Liver (tissue), 9 donors: ENCODE measurements around the gene PLVAP. TPM values are rescaled to one million over a fixed set of nuclear protein-coding genes. Genes with fewer than 3 reads are reported as not detected.

ENCODE experiments used
- DNase-seq: peaks from one replicate; pipeline ENCODE4 v3.0.0-alpha.2; 2017; ENCODE audit warnings: low spot score
- H3K27ac ChIP-seq, 2 donors: one replicate each; pipeline ENCODE4 v1.7.0; 2013; ENCODE audit warnings: inconsistent platforms in 2 of 2, low read length in 2 of 2, control low read depth in 1 of 2, low read depth in 1 of 2, mild to moderate bottlenecking in 1 of 2
- H3K27me3 ChIP-seq, 4 donors: one replicate each; pipeline versions ENCODE4 v1.6.1 to v1.7.0; 2013; ENCODE audit warnings: low read length in 3 of 4, inconsistent platforms in 1 of 4, mild to moderate bottlenecking in 1 of 4, moderate library complexity in 1 of 4; ENCODE audit not compliant: control insufficient read depth in 4 of 4, insufficient read depth in 4 of 4
- H3K36me3 ChIP-seq, 4 donors: one replicate each; pipeline versions ENCODE4 v1.6.1 to v1.7.0; 2013; ENCODE audit warnings: low read length in 3 of 4, mild to moderate bottlenecking in 3 of 4, low read depth in 1 of 4, moderate library complexity in 1 of 4; ENCODE audit not compliant: control insufficient read depth in 4 of 4, insufficient read depth in 3 of 4
- H3K4me1 ChIP-seq, 4 donors: one replicate each; pipeline versions ENCODE4 v1.6.1 to v1.7.0; 2013; ENCODE audit warnings: low read length in 3 of 4, mild to moderate bottlenecking in 3 of 4, moderate library complexity in 1 of 4; ENCODE audit not compliant: control insufficient read depth in 4 of 4, insufficient read depth in 4 of 4
- H3K4me3 ChIP-seq, 3 donors: one replicate each; pipeline versions ENCODE4 v1.6.1 to v1.7.0; 2013; ENCODE audit warnings: low read length in 3 of 3, control low read depth in 1 of 3, low read depth in 1 of 3, mild to moderate bottlenecking in 1 of 3
- H3K9ac ChIP-seq, 2 donors: one replicate each; pipeline ENCODE4 v1.7.0; 2013; ENCODE audit warnings: low read length in 2 of 2, mild to moderate bottlenecking in 2 of 2, moderate library complexity in 2 of 2, control low read depth in 1 of 2, low read depth in 1 of 2
- H3K9me3 ChIP-seq, 4 donors: one replicate each; pipeline versions ENCODE4 v1.6.1 to v1.7.0; 2013; ENCODE audit warnings: low read length in 3 of 4; ENCODE audit not compliant: control insufficient read depth in 4 of 4
- EGR1 ChIP-seq, 2 donors: IDR thresholded peaks; 2 replicates each; pipeline ENCODE4 v1.6.1; 2016 to 2018; ENCODE audit warnings: antibody characterized with exemption in 2 of 2, low read depth in 2 of 2
- FOXA1 ChIP-seq: IDR thresholded peaks from 2 replicates; pipeline ENCODE4 v1.6.1; 2016; ENCODE audit warnings: antibody characterized with exemption
- FOXA2 ChIP-seq: IDR thresholded peaks from 2 replicates; pipeline ENCODE4 v1.6.1; 2016; ENCODE audit warnings: antibody characterized with exemption
- GABPA ChIP-seq, 2 donors: IDR thresholded peaks in 1 of 2; conservative IDR thresholded peaks in 1 of 2; 2 replicates each; pipeline ENCODE4 v1.6.1; 2016; ENCODE audit warnings: antibody characterized with exemption in 2 of 2, mild to moderate bottlenecking in 1 of 2, moderate library complexity in 1 of 2
- HNF4A ChIP-seq, 2 donors: conservative IDR thresholded peaks; 2 replicates each; pipeline ENCODE4 v1.6.1; 2016; ENCODE audit warnings: antibody characterized with exemption in 2 of 2, mild to moderate bottlenecking in 2 of 2
- HNF4G ChIP-seq: IDR thresholded peaks from 2 replicates; pipeline ENCODE4 v1.6.1; 2016; ENCODE audit warnings: antibody characterized with exemption
- JUND ChIP-seq, 2 donors: IDR thresholded peaks; 2 replicates each; pipeline ENCODE4 v1.6.1; 2016; ENCODE audit warnings: antibody characterized with exemption in 2 of 2
- NR2F2 ChIP-seq: IDR thresholded peaks from 2 replicates; pipeline ENCODE4 v1.6.1; 2016; ENCODE audit warnings: antibody characterized with exemption
- RAD21 ChIP-seq, 2 donors: IDR thresholded peaks; 2 replicates each; pipeline ENCODE4 v1.6.1; 2016; ENCODE audit warnings: antibody characterized with exemption in 2 of 2, mild to moderate bottlenecking in 2 of 2
- RXRA ChIP-seq, 2 donors: IDR thresholded peaks; 2 replicates each; pipeline ENCODE4 v1.6.1; 2017 to 2018; ENCODE audit warnings: antibody characterized with exemption in 2 of 2, mild to moderate bottlenecking in 1 of 2
- SP1 ChIP-seq: IDR thresholded peaks from 2 replicates; pipeline ENCODE4 v1.6.1; 2018; ENCODE audit warnings: antibody characterized with exemption, mild to moderate bottlenecking
- TAF1 ChIP-seq: conservative IDR thresholded peaks from 2 replicates; pipeline ENCODE4 v1.6.1; 2016; ENCODE audit warnings: antibody characterized with exemption, mild to moderate bottlenecking
- YY1 ChIP-seq: IDR thresholded peaks from 2 replicates; pipeline ENCODE4 v1.6.1; 2016; ENCODE audit warnings: antibody characterized with exemption, mild to moderate bottlenecking
- WGBS: extraction: QIAGEN DNeasy Blood & Tissue Kit; methylation state at CpG from one replicate; pipeline ENCODE4 v1.1.7; 2013; 5-methylcytosine and 5-hydroxymethylcytosine counted together
- polyA plus RNA-seq, 2 donors: library from polyadenylated mRNA; stranded (reverse) in 1 of 2; unstranded in 1 of 2; fragments of 200-250 nt in 1 of 2; fragments of >200 nt in 1 of 2; fragmentation: Nextera tagmentation in 1 of 2; extraction: Ambion mirVana in 1 of 2; gene quantifications; one replicate each; pipeline versions ENCODE4 v1.2.1 to v1.2.3, GENCODE V29; 2013 to 2015
- total RNA-seq, 2 donors: library from RNA; depleted of rRNA; stranded (reverse); fragments of >200 nt; gene quantifications; one replicate each; pipeline ENCODE4 v1.2.3, GENCODE V29; 2014
- TF ChIP-seq, protein P1 (sequence below): IDR thresholded peaks from 2 replicates; pipeline ENCODE4 v1.6.1; 2016; ENCODE audit warnings: antibody characterized with exemption, mild to moderate bottlenecking
- TF ChIP-seq, protein P2 (sequence below): IDR thresholded peaks from 2 replicates; pipeline ENCODE4 v1.6.1; 2016; ENCODE audit warnings: antibody characterized with exemption
- TF ChIP-seq, protein P3 (sequence below): IDR thresholded peaks from 2 replicates; pipeline ENCODE4 v1.6.1; 2016; ENCODE audit warnings: antibody characterized with exemption
- TF ChIP-seq, protein P4 (sequence below): fragments of 150-350 bp; IDR thresholded peaks from 2 replicates; pipeline ENCODE4 v1.5.1; 2017; ENCODE audit warnings: improper control_type of control experiment, low read depth, low read length; ENCODE audit not compliant: missing input control
- TF ChIP-seq, protein P5 (sequence below): IDR thresholded peaks from 2 replicates; pipeline ENCODE4 v1.6.1; 2016; ENCODE audit warnings: antibody characterized with exemption
- donor health status: healthy.
- donor health status: healthy.
- donor health status: healthy.
- donor health status: healthy.
- donor health status: healthy.

The PLVAP gene
- total and polyA plus RNA-seq, 4 donors, result 4.2 to 11.8 (median 8.6) TPM

DNA sequence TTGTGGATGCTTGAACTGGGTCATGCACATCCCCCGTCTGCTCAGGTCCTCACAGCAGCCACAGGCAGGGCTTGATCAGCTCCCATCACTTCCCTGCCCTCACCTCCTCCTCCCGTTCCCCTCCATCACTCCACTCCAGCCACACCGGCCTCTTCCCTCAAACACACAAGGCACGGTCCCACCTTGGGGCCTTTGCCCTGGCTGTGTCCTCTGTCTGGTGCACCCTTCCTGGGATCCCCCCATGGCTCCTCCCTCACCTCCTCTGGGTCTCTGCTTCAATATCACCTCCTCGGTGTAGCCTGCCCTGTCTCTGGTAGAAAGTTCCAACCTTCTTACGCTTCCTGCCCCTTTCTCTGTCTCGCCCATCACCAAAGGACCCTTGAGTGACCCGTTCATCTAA, 23.8 kb downstream of the PLVAP start:
- Histone ChIP-seq H3K27me3 (no peaks in the 10 kb centered on the region), H3K9ac (no peak overlapping the region), H3K9me3 (no peaks in the 10 kb centered on the region), H3K4me1 (no peaks in the 10 kb centered on the region), H3K27ac (no peak overlapping the region), H3K4me3 (no peak overlapping the region), H3K36me3 (no peaks in the 10 kb centered on the region)
- 79% methylated on average over 8 of the region's 8 CpGs for WGBS
- no peak for DNase-seq
- TF ChIP-seq TAF1, result no peak
- TF ChIP-seq, protein P1, sequence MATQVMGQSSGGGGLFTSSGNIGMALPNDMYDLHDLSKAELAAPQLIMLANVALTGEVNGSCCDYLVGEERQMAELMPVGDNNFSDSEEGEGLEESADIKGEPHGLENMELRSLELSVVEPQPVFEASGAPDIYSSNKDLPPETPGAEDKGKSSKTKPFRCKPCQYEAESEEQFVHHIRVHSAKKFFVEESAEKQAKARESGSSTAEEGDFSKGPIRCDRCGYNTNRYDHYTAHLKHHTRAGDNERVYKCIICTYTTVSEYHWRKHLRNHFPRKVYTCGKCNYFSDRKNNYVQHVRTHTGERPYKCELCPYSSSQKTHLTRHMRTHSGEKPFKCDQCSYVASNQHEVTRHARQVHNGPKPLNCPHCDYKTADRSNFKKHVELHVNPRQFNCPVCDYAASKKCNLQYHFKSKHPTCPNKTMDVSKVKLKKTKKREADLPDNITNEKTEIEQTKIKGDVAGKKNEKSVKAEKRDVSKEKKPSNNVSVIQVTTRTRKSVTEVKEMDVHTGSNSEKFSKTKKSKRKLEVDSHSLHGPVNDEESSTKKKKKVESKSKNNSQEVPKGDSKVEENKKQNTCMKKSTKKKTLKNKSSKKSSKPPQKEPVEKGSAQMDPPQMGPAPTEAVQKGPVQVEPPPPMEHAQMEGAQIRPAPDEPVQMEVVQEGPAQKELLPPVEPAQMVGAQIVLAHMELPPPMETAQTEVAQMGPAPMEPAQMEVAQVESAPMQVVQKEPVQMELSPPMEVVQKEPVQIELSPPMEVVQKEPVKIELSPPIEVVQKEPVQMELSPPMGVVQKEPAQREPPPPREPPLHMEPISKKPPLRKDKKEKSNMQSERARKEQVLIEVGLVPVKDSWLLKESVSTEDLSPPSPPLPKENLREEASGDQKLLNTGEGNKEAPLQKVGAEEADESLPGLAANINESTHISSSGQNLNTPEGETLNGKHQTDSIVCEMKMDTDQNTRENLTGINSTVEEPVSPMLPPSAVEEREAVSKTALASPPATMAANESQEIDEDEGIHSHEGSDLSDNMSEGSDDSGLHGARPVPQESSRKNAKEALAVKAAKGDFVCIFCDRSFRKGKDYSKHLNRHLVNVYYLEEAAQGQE, result no peak
- TF ChIP-seq, protein P2, sequence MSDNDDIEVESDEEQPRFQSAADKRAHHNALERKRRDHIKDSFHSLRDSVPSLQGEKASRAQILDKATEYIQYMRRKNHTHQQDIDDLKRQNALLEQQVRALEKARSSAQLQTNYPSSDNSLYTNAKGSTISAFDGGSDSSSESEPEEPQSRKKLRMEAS, result no peak
- TF ChIP-seq EGR1 (IDR thresholded peaks at IDR 0.05; ENCODE audit: low read depth in 2 of 2), result no peak
- TF ChIP-seq HNF4G, result no peak
- TF ChIP-seq HNF4A (conservative IDR thresholded peaks at IDR 0.05), result no peak
- TF ChIP-seq YY1, result no peak
- TF ChIP-seq GABPA (IDR thresholded peaks at IDR 0.05 in 1 of 2, conservative IDR thresholded peaks at IDR 0.05 in 1 of 2), result no peak
- TF ChIP-seq, protein P3, sequence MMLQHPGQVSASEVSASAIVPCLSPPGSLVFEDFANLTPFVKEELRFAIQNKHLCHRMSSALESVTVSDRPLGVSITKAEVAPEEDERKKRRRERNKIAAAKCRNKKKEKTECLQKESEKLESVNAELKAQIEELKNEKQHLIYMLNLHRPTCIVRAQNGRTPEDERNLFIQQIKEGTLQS, result no peak
- TF ChIP-seq SP1, result no peak
- no peak for TF ChIP-seq FOXA1
- no peak for TF ChIP-seq RXRA (IDR thresholded peaks at IDR 0.05)
- TF ChIP-seq NR2F2, result no peak
- TF ChIP-seq, protein P4, sequence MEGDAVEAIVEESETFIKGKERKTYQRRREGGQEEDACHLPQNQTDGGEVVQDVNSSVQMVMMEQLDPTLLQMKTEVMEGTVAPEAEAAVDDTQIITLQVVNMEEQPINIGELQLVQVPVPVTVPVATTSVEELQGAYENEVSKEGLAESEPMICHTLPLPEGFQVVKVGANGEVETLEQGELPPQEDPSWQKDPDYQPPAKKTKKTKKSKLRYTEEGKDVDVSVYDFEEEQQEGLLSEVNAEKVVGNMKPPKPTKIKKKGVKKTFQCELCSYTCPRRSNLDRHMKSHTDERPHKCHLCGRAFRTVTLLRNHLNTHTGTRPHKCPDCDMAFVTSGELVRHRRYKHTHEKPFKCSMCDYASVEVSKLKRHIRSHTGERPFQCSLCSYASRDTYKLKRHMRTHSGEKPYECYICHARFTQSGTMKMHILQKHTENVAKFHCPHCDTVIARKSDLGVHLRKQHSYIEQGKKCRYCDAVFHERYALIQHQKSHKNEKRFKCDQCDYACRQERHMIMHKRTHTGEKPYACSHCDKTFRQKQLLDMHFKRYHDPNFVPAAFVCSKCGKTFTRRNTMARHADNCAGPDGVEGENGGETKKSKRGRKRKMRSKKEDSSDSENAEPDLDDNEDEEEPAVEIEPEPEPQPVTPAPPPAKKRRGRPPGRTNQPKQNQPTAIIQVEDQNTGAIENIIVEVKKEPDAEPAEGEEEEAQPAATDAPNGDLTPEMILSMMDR, result no peak
- no peak for TF ChIP-seq JUND (IDR thresholded peaks at IDR 0.05)
- TF ChIP-seq, protein P5, sequence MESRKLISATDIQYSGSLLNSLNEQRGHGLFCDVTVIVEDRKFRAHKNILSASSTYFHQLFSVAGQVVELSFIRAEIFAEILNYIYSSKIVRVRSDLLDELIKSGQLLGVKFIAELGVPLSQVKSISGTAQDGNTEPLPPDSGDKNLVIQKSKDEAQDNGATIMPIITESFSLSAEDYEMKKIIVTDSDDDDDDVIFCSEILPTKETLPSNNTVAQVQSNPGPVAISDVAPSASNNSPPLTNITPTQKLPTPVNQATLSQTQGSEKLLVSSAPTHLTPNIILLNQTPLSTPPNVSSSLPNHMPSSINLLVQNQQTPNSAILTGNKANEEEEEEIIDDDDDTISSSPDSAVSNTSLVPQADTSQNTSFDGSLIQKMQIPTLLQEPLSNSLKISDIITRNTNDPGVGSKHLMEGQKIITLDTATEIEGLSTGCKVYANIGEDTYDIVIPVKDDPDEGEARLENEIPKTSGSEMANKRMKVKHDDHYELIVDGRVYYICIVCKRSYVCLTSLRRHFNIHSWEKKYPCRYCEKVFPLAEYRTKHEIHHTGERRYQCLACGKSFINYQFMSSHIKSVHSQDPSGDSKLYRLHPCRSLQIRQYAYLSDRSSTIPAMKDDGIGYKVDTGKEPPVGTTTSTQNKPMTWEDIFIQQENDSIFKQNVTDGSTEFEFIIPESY, result no peak
- TF ChIP-seq FOXA2, result no peak
- TF ChIP-seq RAD21 (IDR thresholded peaks at IDR 0.05), result no peak
